Cardiac atrium fibroblast (primary cell): ENCODE data around the gene ITGB1. TPM values are rescaled to one million over a fixed set of nuclear protein-coding genes. Genes with fewer than 3 reads are reported as not detected.

Experiments used
- total RNA-seq: library from RNA; depleted of rRNA; stranded (reverse); fragments of >200 nt; gene quantifications from 2 replicates; pipeline ENCODE4 v1.2.3, GENCODE V29; 2015

Gene ITGB1
- total RNA-seq = 1,533 and 1,737 TPM in 2 replicates

DNA sequence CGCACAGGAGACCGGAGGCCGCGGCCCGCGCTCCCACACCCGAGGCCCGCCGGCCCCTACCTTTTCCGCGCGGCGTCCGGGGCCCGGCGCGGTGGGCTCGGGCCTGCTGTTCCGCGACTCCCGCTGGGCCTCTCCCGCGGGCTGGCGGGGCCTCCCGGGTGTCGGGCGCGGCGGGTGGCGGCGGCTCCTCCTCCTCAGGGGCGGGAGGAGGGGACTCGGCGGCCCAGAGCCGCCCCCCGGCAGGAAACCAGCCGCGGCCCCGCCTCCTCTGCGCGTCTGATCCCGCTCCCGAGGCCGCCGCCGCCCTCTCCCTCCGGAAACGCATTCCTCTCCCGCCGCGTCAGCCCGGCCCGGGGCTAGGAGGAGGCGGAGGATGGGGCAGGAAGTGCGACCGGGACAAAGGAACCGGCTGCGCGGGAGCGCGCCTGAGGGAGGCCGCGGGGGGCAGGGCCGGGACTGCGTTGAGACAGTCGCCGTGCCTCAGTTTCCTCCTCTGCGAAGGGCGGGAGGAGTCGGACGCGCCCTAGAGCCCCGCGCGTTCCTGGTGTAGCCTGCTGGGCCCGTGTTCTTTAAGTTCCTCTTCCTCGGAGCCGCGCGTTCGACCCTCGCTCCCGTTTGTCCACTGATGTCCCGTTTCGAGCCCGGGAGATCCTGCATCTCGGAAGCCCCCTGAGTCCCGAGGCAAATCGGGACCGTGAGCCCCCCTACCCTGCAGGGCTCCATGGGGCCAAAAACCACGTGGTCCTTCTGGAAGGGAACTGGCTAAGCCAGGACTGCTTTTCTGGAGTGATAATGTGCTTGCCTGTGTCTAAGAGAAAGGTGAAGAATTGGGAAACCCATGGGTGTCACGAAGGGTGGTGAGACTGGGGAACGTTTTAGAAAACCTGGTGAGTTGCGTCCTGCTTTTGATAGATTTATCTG is at the start of gene ITGB1:
ITGB1 (minus strand) TSS at position 146 of the 921 bp plus-strand sequence. CDS start 22,672 bp downstream, outside the sequence.

